Measurements from ENCODE around the gene SLC26A9.
A peak's percentile ranks its signal among the peaks of the same experiment; 100 is the strongest.

SLC26A9 gene

DNA sequence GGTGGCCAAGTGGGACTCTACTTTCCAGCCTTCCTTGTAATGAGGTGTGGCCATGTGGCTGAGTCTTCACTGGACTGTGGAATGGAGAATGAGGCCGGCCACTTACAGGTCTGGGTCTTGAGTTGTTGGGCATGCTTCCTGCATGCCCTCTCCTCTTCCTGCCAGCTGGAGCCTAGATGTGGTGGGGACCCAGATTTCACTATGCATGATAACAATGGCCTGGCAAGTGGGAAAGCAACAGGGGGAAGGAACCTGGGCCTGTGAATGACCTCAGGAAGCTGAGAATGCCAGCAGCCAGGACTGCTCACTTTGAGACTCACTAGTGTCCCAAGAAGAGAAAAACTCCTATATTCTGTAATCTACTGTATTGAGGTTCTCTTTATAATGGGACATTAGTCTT is 8.5 kb upstream of the SLC26A9 start:
- no peak overlapping the region for H3K4me3 ChIP-seq
- H3K9me3 ChIP-seq, result no peaks in the 10 kb centered on the region
- H3K27me3 ChIP-seq, result no peaks in the 10 kb centered on the region
- TF ChIP-seq CTCF (IDR thresholded peaks at IDR 0.05), result no peak
- no peaks in the 10 kb centered on the region for H3K36me3 ChIP-seq
- intact Hi-C loops (cut with DNase I; ENCODE audit: low total_unique reads), result no loop called here
- H3K4me1 ChIP-seq, result peaks cover 0 to 3% (median 0%) of the 10 kb centered on the region in 4 donors
- H3K27ac ChIP-seq, result no peak overlapping the region
- no peak for DNase-seq

GRCh38 chr1:205950826-205951549 is 7.7 kb upstream of the SLC26A9 start:
- no peaks in the 10 kb centered on the region for H3K27me3 ChIP-seq
- H3K27ac ChIP-seq, result no peak overlapping the region
- H3K4me1 ChIP-seq, result peaks cover 0 to 3% (median 0%) of the 10 kb centered on the region in 4 donors
- peak in 1 of 2 donors; percentile 40 for DNase-seq
- H3K4me3 ChIP-seq, result no peak overlapping the region
- no peak for TF ChIP-seq CTCF (IDR thresholded peaks at IDR 0.05)
- no peaks in the 10 kb centered on the region for H3K9me3 ChIP-seq
- no peaks in the 10 kb centered on the region for H3K36me3 ChIP-seq
- intact Hi-C loops (cut with DNase I; ENCODE audit: low total_unique reads), result no loop called here

GRCh38 chr1:205950280-205950679 is 7.0 kb upstream of the SLC26A9 start:
- Histone ChIP-seq H3K36me3 (no peaks in the 10 kb centered on the region), H3K4me3 (no peak overlapping the region), H3K4me1 (peaks cover 0 to 3% (median 0%) of the 10 kb centered on the region in 4 donors), H3K27me3 (no peaks in the 10 kb centered on the region), H3K27ac (no peak overlapping the region), H3K9me3 (no peaks in the 10 kb centered on the region)
- intact Hi-C loops (cut with DNase I; ENCODE audit: low total_unique reads), result no loop called here
- peak; percentile 31 to 82 for DNase-seq
- no peak for TF ChIP-seq CTCF (IDR thresholded peaks at IDR 0.05)

GRCh38 chr1:205949753-205950152 is 6.5 kb upstream of the SLC26A9 start:
- no peak for TF ChIP-seq CTCF (IDR thresholded peaks at IDR 0.05)
- no peak for DNase-seq
- no peaks in the 10 kb centered on the region for H3K9me3 ChIP-seq
- no peak overlapping the region for H3K27ac ChIP-seq
- intact Hi-C loops (cut with DNase I; ENCODE audit: low total_unique reads), result no loop called here
- H3K36me3 ChIP-seq, result no peaks in the 10 kb centered on the region
- no peak overlapping the region for H3K4me3 ChIP-seq
- H3K27me3 ChIP-seq, result no peaks in the 10 kb centered on the region
- H3K4me1 ChIP-seq, result peaks cover 0 to 3% (median 0%) of the 10 kb centered on the region in 4 donors

- DNase-seq, result no peak
- no peak overlapping the region for H3K4me3 ChIP-seq
- H3K36me3 ChIP-seq, result no peaks in the 10 kb centered on the region
- intact Hi-C loops (cut with DNase I; ENCODE audit: low total_unique reads), result no loop called here
- H3K27me3 ChIP-seq, result peaks cover 0 to 6% of the 10 kb centered on the region in 2 donors
- H3K27ac ChIP-seq, result no peak overlapping the region
- H3K9me3 ChIP-seq, result no peaks in the 10 kb centered on the region
- peaks cover 0 to 3% (median 0%) of the 10 kb centered on the region in 4 donors for H3K4me1 ChIP-seq
- no peak for TF ChIP-seq CTCF (IDR thresholded peaks at IDR 0.05)
Observed at GRCh38 chr1:205948886-205949285, 5.6 kb upstream of the SLC26A9 start.
